ENCODE results near the gene NEMP1. TPM values are rescaled to one million over a fixed set of nuclear protein-coding genes. Genes with fewer than 3 reads are reported as not detected.

Gene NEMP1
- total and polyA plus RNA-seq, 2 of the 8 experiments (the other 6 are each of a cell fraction or from before 2014, with no cell fraction given), result 30.1 to 43.2 TPM

GRCh38 chr12:57033431-57033830, 45.2 kb downstream of the NEMP1 start:
- FAIRE-seq (no peak), DNase-seq (ENCODE audit: low read depth in 1 of 2, low spot score in 2 of 2) (no peak)
- no peak overlapping the region for H3K14ac ChIP-seq (ENCODE audit: insufficient read length)
- no peaks in the 10 kb centered on the region for H4K20me1 ChIP-seq (replicated peaks in 1 of 2; ENCODE audit: control insufficient read depth in 1 of 2, insufficient read depth in 2 of 2, low read length in 2 of 2)
- CTCF ChIA-PET (ENCODE audit: partially characterized antibody), result interaction anchor here (1.0 to 6.5 kb wide), 10 partner anchors 9 to 268 kb away, joined by 3 to 51 read pairs (median 5); partner anchors contain the start of genes MYO1A and STAT6
- H3K79me2 ChIP-seq (ENCODE audit: control insufficient read depth in 1 of 2, insufficient read depth in 2 of 2, low read length in 2 of 2), result no peaks in the 10 kb centered on the region
- H2BK120ac ChIP-seq (replicated peaks; ENCODE audit: low read depth, low read length), result no peak overlapping the region
- no peak overlapping the region for H4K8ac ChIP-seq (ENCODE audit: extremely low read depth, insufficient read depth, low read length)
- H3K23ac ChIP-seq (ENCODE audit: insufficient read length), result no peak overlapping the region
- no peak overlapping the region for H3K4me2 ChIP-seq (ENCODE audit: insufficient read depth in 1 of 2, low read depth in 2 of 2, low read length in 2 of 2)
- no peak overlapping the region for H2BK5ac ChIP-seq (ENCODE audit: low read depth, low read length)
- no peaks in the 10 kb centered on the region; the same call in 1 of the 2 replicates for H3K23me2 ChIP-seq (ENCODE audit: low read depth, low read length)
- no peak overlapping the region for H4K91ac ChIP-seq (replicated peaks; ENCODE audit: insufficient read length, low read length)
- no peaks in the 10 kb centered on the region for H3K36me3 ChIP-seq (ENCODE audit: control insufficient read depth in 2 of 4, insufficient read depth in 4 of 4, low read length in 3 of 4)
- H2AK5ac ChIP-seq (ENCODE audit: low read depth, low read length), result no peak overlapping the region
- H3K18ac ChIP-seq (ENCODE audit: extremely low read depth, low read length), result no peak overlapping the region
- no peak overlapping the region for H2BK12ac ChIP-seq (ENCODE audit: low read depth, low read length)
- H3K27me3 ChIP-seq (replicated peaks in 1 of 4; ENCODE audit: control insufficient read depth in 3 of 4, extremely low read depth in 1 of 4, insufficient read depth in 3 of 4, low read length in 3 of 4), result no peaks in the 10 kb centered on the region
- no peaks in the 10 kb centered on the region for H3K79me1 ChIP-seq (ENCODE audit: low read depth, low read length)
- no peak overlapping the region for H3K56ac ChIP-seq (replicated peaks; ENCODE audit: insufficient read length, low read depth, low read length)
- 92% methylated on average over 3 of the region's 3 CpGs; no CpG with 5 or more reads in 1 of the 2 experiments for WGBS, 2 experiments (ENCODE audit: extremely low coverage in 1 of 2, insufficient coverage in 1 of 2, insufficient read length in 1 of 2, insufficient replicate concordance in 2 of 2, low coverage in 1 of 2, low lambda C conversion rate in 2 of 2, missing lambda C conversion rate in 1 of 2)
- H4K5ac ChIP-seq (ENCODE audit: insufficient read length, low read depth, low read length), result no peak overlapping the region
- no peak for TF ChIP-seq CBX8 (IDR thresholded peaks at IDR 0.05; ENCODE audit: borderline replicate concordance, low read depth, low read length)
- TF ChIP-seq JUND (IDR thresholded peaks at IDR 0.05; ENCODE audit: low read length), result no peak
- TF ChIP-seq KDM4A (IDR thresholded peaks at IDR 0.05; ENCODE audit: low read depth, low read length, severe bottlenecking), result no peak
- TF ChIP-seq TEAD4 (IDR thresholded peaks at IDR 0.05; ENCODE audit: low read depth, low read length), result no peak
- no peak for TF ChIP-seq EP300 (IDR thresholded peaks at IDR 0.05; ENCODE audit: borderline replicate concordance in 1 of 2, low read depth in 2 of 2, low read length in 2 of 2)
- no peak for TF ChIP-seq HDAC2 (IDR thresholded peaks at IDR 0.05; ENCODE audit: borderline replicate concordance in 1 of 2, low read depth in 2 of 2, low read length in 2 of 2)
- no peak for TF ChIP-seq ATF3 (IDR thresholded peaks at IDR 0.05; ENCODE audit: insufficient read depth, low read depth, low read length)
- no peak for TF ChIP-seq CBX5 (IDR thresholded peaks at IDR 0.05; ENCODE audit: low read depth, low read length)
- no peak for TF ChIP-seq ASH2L (IDR thresholded peaks at IDR 0.05; ENCODE audit: low read length)
- no peak for TF ChIP-seq SIRT6 (IDR thresholded peaks at IDR 0.05; ENCODE audit: low read length)
- TF ChIP-seq KDM5A (IDR thresholded peaks at IDR 0.05; ENCODE audit: low read length), result no peak
- TF ChIP-seq SIX5 (IDR thresholded peaks at IDR 0.05; ENCODE audit: low read depth, low read length), result no peak
- no peak for TF ChIP-seq ZNF274 (IDR thresholded peaks at IDR 0.05; ENCODE audit: borderline replicate concordance, extremely low read depth, low read length)
- H3K4me1 ChIP-seq (replicated peaks in 1 of 4; ENCODE audit: control insufficient read depth in 3 of 4, insufficient read depth in 4 of 4, low read length in 3 of 4), result peaks cover 0 to 8% (median 3%) of the 10 kb centered on the region in 4 experiments; a peak in 5 of 7 replicates
- no peak overlapping the region for H3K4ac ChIP-seq (replicated peaks; ENCODE audit: insufficient read length, low read depth, low read length)
- no peak overlapping the region for H3K27ac ChIP-seq (ENCODE audit: low read depth, low read length)
- no peaks in the 10 kb centered on the region for H3K9me3 ChIP-seq (ENCODE audit: insufficient read depth in 2 of 2, low read depth in 1 of 2, low read length in 1 of 2)
- no peak overlapping the region for H3K9ac ChIP-seq (replicated peaks in 1 of 4; ENCODE audit: extremely low read depth in 1 of 4, low read depth in 3 of 4, low read length in 3 of 4)
- no peak overlapping the region for H2BK15ac ChIP-seq (ENCODE audit: low read length)
- H2AFZ ChIP-seq (ENCODE audit: low read length), result no peak overlapping the region
- POLR2A ChIA-PET (ENCODE audit: partially characterized antibody), result interaction anchor here (0.7 to 1.8 kb wide), 5 partner anchors 15 to 94 kb away, joined by 3 to 5 read pairs (median 4); partner anchors contain the start of gene LRP1
- H2BK20ac ChIP-seq (ENCODE audit: low read length), result no peak overlapping the region
- H3K4me3 ChIP-seq (ENCODE audit: extremely low read depth in 1 of 4, insufficient read depth in 2 of 4, low read depth in 3 of 4, low read length in 4 of 4), result no peak overlapping the region
